ENCODE results near the gene GRAMD2B.

GRAMD2B gene

DNA sequence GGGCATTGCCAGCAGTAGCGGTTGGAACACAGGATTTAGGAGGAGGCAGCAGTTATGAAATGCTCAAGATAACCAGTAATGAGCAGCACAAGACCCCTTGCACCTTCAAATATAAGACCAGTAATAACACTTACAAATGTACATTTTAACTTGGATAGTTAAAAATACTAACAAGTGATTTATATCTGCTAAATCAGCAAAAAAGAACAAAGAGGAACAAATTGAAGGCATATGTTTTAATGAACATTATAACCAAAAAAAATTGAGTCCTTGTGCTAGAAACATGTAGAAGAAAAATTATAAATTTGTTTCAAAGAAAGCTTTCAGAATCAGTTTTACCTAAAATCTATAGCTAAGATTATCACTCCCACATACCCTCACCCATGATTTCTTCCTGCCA lies 119.8 kb downstream of the GRAMD2B start:
- H3K4me3 ChIP-seq (ENCODE audit: low read depth, low read length): no peak overlapping the region
- TF ChIP-seq, protein P1, sequence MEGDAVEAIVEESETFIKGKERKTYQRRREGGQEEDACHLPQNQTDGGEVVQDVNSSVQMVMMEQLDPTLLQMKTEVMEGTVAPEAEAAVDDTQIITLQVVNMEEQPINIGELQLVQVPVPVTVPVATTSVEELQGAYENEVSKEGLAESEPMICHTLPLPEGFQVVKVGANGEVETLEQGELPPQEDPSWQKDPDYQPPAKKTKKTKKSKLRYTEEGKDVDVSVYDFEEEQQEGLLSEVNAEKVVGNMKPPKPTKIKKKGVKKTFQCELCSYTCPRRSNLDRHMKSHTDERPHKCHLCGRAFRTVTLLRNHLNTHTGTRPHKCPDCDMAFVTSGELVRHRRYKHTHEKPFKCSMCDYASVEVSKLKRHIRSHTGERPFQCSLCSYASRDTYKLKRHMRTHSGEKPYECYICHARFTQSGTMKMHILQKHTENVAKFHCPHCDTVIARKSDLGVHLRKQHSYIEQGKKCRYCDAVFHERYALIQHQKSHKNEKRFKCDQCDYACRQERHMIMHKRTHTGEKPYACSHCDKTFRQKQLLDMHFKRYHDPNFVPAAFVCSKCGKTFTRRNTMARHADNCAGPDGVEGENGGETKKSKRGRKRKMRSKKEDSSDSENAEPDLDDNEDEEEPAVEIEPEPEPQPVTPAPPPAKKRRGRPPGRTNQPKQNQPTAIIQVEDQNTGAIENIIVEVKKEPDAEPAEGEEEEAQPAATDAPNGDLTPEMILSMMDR (conservative IDR thresholded peaks at IDR 0.05; ENCODE audit: low read depth, low read length): no peak
- no peak for DNase-seq (ENCODE audit: low read depth)

DNA sequence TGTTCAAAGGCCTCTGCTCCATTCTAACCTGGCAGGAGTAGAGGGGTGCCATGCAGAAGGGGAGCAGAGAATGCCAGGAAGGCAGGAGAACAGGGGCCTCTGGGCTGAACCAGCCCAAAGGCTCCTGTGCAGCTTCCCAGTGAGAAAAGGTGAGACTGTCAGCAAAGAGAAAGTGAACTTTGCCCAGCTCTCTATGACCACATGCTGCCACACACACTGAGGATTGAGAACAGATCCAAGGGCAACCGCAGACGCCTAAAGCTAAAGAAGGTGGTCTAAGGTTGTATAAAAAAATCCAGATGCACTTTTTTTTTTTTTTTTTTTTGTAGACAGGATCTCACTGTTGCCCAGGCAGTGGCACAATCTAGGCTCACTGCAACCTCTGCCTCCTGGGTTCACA lies 120.5 kb downstream of the GRAMD2B start:
- H3K4me3 ChIP-seq (ENCODE audit: low read depth, low read length): no peak overlapping the region
- DNase-seq (ENCODE audit: low read depth): no peak
- TF ChIP-seq, protein P1 (conservative IDR thresholded peaks at IDR 0.05; ENCODE audit: low read depth, low read length): no peak
